CD4-positive, alpha-beta T cell treated with Interleukin-6 for 4 hours (primary cell): ENCODE results near the gene RNF141.

Experiments used
- DNase-seq: peaks from one replicate; pipeline ENCODE4 v3.0.0-alpha.2; 2020; ENCODE audit warnings: mixed read lengths

Gene RNF141

GRCh38 chr11:10561043-10561818 is 20.2 kb upstream of the RNF141 start:
- no peak for DNase-seq

GRCh38 chr11:10558288-10558687 is 17.3 kb upstream of the RNF141 start:
- DNase-seq: no peak

- DNase-seq: no peak
These were observed 15.6 kb upstream of the RNF141 start for GRCh38 chr11:10556590-10556989.

GRCh38 chr11:10551845-10552352 is 10.9 kb upstream of the RNF141 start:
- no peak for DNase-seq

GRCh38 chr11:10551290-10551592 is 10.3 kb upstream of the RNF141 start:
- no peak for DNase-seq

GRCh38 chr11:10550503-10551289 is 9.7 kb upstream of the RNF141 start:
- DNase-seq: no peak

GRCh38 chr11:10544491-10545465 is 3.8 kb upstream of the RNF141 start:
- DNase-seq: no peak

GRCh38 chr11:10543782-10544181 is 2.8 kb upstream of the RNF141 start:
- no peak for DNase-seq

- no peak for DNase-seq
These were observed 1.8 kb upstream of the RNF141 start for GRCh38 chr11:10542776-10543175.

GRCh38 chr11:10541561-10541930 is 559 bp upstream of the RNF141 start:
- no peak for DNase-seq

- no peak for DNase-seq
These were observed 457 bp downstream of the RNF141 start for GRCh38 chr11:10540546-10540914.

GRCh38 chr11:10539339-10539738 is 1.6 kb downstream of the RNF141 start:
- no peak for DNase-seq

- DNase-seq: no peak
These were observed 2.1 kb downstream of the RNF141 start for GRCh38 chr11:10538924-10539323.

- no peak for DNase-seq
These were observed 3.4 kb downstream of the RNF141 start for GRCh38 chr11:10537600-10537999.

- no peak for DNase-seq
These were observed 6.7 kb downstream of the RNF141 start for GRCh38 chr11:10534316-10534715.

- no peak for DNase-seq
These were observed 7.7 kb downstream of the RNF141 start for GRCh38 chr11:10533323-10533722.

GRCh38 chr11:10532526-10532925 is 8.5 kb downstream of the RNF141 start:
- no peak for DNase-seq

- no peak for DNase-seq
These were observed 11.7 kb downstream of the RNF141 start for GRCh38 chr11:10529279-10529678.

GRCh38 chr11:10528121-10528520 is 12.9 kb downstream of the RNF141 start:
- no peak for DNase-seq

GRCh38 chr11:10526974-10527918 is 13.7 kb downstream of the RNF141 start:
- peak; percentile 3 for DNase-seq

- no peak for DNase-seq
These were observed 16.5 kb downstream of the RNF141 start for GRCh38 chr11:10524471-10524870.

- no peak for DNase-seq
These were observed 18.1 kb downstream of the RNF141 start for GRCh38 chr11:10522921-10523320.
